ENCODE data around the gene LRRC14B. TPM values are rescaled to one million over a fixed set of nuclear protein-coding genes. Genes with fewer than 3 reads are reported as not detected.
"Not testable (repeated sequence)": the region's sequence is repeated elsewhere in the genome, so short reads cannot be mapped to it uniquely, and the experiment has no call there.

Gene LRRC14B
- total RNA-seq, 1 donor from 2014 or later, result not detected

- DNase-seq (ENCODE audit: low read depth), result no peak
Observed at GRCh38 chr5:206927-207536, 15.7 kb downstream of the LRRC14B start.

- DNase-seq (ENCODE audit: low read depth), result no peak
Observed at GRCh38 chr5:207599-207998, 16.3 kb downstream of the LRRC14B start.

DNA sequence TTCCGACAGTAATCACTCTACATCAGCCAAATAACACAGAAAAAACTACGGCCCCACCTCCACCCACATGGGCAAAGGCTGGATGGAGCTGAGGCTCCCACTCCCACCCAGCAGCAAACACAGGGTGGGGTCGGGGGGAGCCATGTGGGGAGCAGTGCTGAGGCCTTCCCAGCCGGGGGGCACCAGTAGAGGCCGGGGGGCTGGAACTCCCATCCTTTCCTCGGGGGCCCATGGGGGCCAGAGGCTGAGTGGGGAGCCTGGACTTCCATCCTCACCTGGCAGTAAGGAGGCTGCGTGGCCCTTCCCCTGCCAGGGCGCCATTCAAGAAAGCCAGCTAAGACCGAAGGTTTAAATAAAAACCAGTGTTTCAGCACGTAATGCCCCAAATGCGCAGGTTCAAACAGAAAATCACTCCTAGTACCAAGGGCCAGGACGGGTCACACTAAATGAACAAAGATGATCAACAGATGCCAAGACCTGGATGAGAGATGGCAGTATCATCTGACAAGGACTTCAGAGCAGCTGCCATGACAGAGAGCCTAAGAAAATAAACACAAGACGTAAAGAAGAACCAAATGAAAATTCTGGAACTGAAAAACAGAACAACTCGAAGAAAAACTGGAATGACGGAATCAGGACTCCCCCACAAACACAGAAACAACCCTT, 17.3 kb downstream of the LRRC14B start:
- DNase-seq (ENCODE audit: low read depth), result no peak

DNA sequence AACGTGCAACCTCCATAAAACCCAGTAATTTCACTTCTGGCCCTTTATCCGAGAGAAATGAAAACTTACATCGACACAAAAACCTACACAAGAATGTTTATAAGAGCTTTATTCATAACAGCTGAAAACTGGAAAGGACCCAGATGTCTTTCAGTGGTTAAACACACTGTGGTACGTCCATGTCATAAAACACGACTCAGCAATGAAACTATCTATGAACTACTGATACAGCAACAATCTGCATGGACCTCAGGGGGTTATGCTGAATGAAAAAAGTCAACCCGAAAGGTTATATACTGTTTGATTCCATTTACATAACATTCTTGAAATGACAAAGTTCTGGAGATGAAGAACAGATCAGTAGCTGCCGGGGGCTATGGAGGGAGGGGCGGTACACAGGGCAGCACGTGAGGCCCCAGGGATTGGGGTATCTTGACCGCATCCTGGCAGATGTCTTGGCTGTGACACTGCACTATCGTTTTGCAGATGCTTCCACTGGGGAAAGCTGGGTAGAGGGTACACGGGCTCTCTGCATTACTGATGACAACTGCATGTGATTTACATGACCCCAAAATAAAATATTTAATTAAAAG, 22.6 kb downstream of the LRRC14B start:
- no peak for DNase-seq (ENCODE audit: low read depth)

DNA sequence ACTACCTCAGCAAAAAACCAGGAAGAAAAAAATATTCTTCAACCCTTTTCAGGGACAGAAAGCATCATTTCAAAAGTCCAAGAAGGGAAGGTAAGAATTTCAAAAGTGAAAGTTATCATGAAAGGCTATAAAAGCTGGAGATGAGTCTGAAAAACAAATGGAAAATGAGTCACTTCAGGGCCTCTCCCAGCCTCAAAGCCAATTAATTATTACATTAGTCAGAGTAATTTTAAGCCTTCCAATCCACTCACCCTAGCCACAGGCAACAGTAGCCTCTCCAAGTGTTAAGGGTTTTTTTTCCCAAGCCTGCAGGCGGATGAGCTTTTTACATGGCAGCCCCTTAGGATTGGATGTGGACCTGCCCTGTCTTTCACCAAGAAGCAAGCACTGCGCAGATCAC, 24.0 kb downstream of the LRRC14B start:
- DNase-seq (ENCODE audit: low read depth), result peak; percentile 70

DNA sequence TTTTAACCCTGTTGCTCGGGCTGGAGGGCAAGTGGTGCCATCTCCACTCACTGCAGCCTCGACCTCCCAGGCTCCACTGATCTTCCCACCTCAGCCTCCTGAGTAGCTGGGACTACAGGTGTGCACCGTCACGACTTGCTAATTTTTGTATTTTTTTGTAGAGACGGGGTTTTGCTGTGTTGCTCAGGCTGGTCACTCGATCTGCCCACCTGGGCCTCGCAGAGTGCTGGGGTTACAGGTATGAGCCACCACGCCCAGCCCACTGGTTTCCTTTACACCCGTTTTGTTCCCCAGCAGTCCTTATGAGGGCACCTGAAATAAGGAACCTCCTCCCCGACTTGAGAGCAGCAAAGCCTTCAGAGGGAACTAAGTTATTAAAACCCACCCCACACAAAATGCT, 24.8 kb downstream of the LRRC14B start:
- DNase-seq (ENCODE audit: low read depth), result not testable (repeated sequence)

GRCh38 chr5:217494-218456, 26.5 kb downstream of the LRRC14B start, which contains the start of the genes CCDC127 and SDHA:
CCDC127 (minus strand) TSS chr5:218153; CDS start chr5:216849, 1,304 bp downstream.
SDHA (plus strand) TSS chr5:218320; CDS start chr5:218356, 36 bp downstream.
- peak; percentile 72 for DNase-seq (ENCODE audit: low read depth)

DNA sequence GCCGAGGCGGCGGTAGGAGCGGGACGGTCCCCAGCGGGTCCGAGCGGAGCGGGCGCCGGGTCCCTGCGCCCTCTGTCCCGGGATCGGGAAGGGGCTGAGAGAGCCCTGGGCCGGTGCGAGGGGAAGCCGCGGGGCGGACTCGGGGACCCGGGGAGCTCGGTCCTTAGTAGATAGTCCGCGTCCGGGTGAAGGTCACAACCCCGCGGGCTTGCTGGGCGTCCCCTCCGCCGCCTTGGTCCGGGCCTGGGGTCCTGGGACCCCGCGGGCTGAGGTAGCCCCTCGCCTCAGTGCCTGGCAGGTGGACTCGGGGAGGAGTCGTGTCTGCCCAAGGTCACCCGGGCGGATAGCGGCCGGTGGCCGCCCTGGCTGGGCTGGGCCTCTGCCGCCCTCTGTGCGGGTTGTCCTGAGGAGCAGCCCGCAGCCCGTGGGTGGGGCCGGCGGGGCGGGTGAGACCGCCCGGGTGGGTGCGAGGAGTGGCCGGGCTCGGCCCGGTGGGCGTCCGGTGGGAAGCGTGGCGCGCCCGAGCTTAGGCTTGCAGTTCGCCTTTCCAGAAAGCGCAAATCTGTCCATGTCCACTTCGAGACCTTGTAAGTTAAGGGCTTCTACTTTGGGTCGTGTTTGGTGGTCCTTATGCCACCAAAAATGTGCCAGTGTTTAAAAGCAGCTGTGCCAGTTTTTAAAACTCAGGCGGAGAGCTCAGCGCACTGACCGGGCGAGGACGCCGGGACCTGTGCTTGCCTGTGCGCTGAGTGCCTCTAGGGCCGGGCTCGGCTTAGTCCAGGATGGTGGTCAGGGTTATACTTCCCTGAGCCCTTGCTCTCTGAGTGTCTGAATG, 27.4 kb downstream of the LRRC14B start:
- DNase-seq (ENCODE audit: low read depth), result peak; percentile 33

- DNase-seq (ENCODE audit: low read depth), result peak; percentile 47
Observed at GRCh38 chr5:219460-219863, 28.2 kb downstream of the LRRC14B start.

- DNase-seq (ENCODE audit: low read depth), result peak; percentile 40
Observed at GRCh38 chr5:219991-220390, 28.7 kb downstream of the LRRC14B start.

GRCh38 chr5:222951-223715, 31.8 kb downstream of the LRRC14B start:
- DNase-seq (ENCODE audit: low read depth), result not testable (repeated sequence)

GRCh38 chr5:223791-224190, 32.5 kb downstream of the LRRC14B start:
- DNase-seq (ENCODE audit: low read depth), result no peak

GRCh38 chr5:225334-225733, 34.0 kb downstream of the LRRC14B start:
- DNase-seq (ENCODE audit: low read depth), result no peak

- DNase-seq (ENCODE audit: low read depth), result not testable (repeated sequence)
Observed at GRCh38 chr5:227375-227774, 36.1 kb downstream of the LRRC14B start.

GRCh38 chr5:228886-229285, 37.6 kb downstream of the LRRC14B start:
- DNase-seq (ENCODE audit: low read depth), result no peak

GRCh38 chr5:230711-231110, 39.4 kb downstream of the LRRC14B start:
- DNase-seq (ENCODE audit: low read depth), result no peak

DNA sequence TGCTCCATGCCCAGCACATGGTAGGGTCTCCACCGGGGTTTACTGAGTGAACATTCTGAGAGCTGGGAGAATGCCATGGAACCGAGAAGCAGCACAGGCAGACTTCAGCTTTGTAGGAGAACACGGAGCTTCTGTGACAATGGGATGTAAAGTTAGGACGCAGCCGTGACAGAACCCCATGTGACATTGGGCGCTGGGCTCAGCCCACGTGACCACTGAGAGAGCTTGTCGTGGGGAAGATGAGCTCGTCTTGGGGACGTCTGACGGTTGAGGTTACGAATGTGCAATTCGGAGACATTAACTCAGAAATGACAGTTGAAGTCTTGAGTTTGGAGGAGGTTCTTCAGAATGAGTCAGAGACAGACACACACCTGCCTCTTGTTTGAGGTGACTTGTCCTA, 40.4 kb downstream of the LRRC14B start:
- no peak for DNase-seq (ENCODE audit: low read depth)

DNA sequence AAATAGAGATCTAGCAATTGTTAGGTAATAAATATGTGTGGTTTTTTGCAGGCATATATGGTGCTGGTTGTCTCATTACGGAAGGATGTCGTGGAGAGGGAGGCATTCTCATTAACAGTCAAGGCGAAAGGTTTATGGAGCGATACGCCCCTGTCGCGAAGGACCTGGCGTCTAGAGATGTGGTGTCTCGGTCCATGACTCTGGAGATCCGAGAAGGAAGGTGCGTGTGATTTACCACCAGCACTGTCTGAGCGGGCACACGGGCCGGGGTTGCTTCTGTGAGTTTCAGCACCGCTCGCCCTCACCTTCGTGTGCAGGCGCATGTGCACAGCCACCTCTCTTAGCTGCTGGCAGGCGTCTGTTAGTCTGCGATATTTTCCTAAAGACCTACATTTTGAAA, 42.1 kb downstream of the LRRC14B start:
- not testable (repeated sequence) for DNase-seq (ENCODE audit: low read depth)

GRCh38 chr5:234450-234849, 43.2 kb downstream of the LRRC14B start:
- no peak for DNase-seq (ENCODE audit: low read depth)

DNA sequence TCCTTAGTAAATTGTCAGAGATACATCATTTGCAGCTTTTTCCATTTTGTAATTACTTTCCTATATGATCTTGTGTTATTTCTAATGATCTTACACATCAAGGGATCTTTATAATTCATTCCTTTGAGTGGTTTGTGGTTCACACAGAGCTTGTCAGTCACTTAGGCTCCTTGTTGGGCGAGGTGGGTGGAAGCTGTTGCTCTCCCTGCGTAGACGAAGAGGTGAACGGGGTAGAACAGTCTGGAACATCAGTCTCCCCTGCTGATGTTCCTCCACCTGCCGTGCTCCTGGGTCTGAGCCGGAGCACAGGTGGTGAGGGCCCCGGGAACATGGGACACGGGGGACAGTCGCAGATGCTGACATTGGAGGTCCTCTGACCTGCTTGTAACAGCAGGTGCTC, 44.2 kb downstream of the LRRC14B start:
- not testable (repeated sequence) for DNase-seq (ENCODE audit: low read depth)
